GM19372 (cell line): Measurements from ENCODE around the gene LRP1B.

ENCODE experiments used
- ATAC-seq: cut with Tn5 transposase; IDR thresholded peaks from one replicate; pipeline ENCODE4 v1.9.1; 2021; ENCODE audit warnings: mild to moderate bottlenecking, low read depth, moderate library complexity; ENCODE audit not compliant: unreplicated experiment

Gene LRP1B

DNA sequence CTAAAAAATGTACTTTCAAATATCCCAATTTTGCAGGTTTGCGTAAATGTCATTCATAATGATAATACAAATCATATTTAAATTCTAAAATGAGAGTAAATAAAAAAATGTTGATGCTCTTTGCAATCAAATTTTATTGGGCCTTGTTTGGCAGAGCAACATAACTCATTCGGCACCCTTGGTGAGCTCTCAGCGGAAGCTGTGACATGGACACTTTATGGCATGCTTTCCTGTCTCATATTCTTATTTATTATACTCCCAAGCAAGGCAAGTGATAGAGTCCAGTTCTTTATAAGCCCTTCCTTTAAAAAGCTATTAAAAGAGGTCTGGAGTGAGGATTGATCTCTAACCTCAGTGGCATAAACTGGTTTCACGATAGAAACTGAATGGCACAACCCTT is 1857.4 kb downstream of the LRP1B start:
- ATAC-seq: no peak

DNA sequence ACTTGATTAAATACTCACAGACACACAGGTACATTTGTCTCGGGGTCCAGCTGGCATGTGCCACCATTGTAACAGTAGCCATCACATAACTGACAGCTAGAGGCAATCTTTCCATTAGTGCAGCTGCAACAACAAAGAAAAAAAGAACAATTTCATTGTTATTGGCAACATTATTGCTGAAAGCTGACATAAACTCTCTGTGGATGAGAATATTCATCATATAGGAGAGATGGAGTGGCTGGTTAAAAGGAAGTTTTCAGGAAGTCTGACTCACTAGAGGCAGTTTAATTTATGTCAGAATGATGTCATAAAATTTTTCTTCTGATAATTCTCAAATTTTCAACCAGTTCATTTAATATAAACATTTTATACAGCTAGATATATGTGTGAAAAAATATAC is 1860.6 kb downstream of the LRP1B start:
- no peak for ATAC-seq

- no peak for ATAC-seq
These were observed 1861.8 kb downstream of the LRP1B start for GRCh38 chr2:140269000-140269399.

- ATAC-seq: no peak
These were observed 1867.9 kb downstream of the LRP1B start for GRCh38 chr2:140262908-140263307.

DNA sequence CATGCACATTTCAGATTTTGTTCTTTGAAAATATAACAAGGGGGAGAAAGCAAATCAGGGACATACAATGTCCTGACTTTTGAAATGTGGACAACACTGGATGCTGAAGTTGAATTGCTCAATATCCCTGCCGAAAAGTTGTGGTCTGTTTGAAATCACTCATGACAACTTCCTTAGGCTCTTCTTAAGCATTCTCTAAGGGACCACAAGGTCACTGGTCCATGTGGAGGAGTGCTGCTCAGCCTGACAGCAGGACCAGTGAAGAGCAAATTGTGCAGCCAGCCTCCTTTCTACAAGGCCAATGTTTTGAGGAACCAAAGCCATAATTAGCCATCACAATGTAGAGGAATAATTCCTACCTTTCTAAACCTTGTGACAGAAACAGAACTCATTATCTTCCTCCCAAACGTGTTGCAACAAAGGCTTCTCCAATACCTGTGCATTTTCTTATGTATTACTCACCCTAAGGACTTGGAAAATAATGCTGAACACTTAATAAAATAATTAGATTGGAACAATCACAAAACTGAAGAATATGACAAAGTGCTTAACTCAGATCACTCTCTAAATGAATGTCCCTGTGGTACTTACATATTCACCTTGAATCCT is 1873.0 kb downstream of the LRP1B start:
- no peak for ATAC-seq

- ATAC-seq: no peak
These were observed 1874.7 kb downstream of the LRP1B start for GRCh38 chr2:140256080-140256479.

- ATAC-seq: no peak
These were observed 1881.0 kb downstream of the LRP1B start for GRCh38 chr2:140249821-140250220.

- no peak for ATAC-seq
These were observed 1882.2 kb downstream of the LRP1B start for GRCh38 chr2:140248623-140249022.

- no peak for ATAC-seq
These were observed 1883.2 kb downstream of the LRP1B start for GRCh38 chr2:140247451-140248195.

GRCh38 chr2:140246957-140247356 is 1883.9 kb downstream of the LRP1B start:
- ATAC-seq: no peak

DNA sequence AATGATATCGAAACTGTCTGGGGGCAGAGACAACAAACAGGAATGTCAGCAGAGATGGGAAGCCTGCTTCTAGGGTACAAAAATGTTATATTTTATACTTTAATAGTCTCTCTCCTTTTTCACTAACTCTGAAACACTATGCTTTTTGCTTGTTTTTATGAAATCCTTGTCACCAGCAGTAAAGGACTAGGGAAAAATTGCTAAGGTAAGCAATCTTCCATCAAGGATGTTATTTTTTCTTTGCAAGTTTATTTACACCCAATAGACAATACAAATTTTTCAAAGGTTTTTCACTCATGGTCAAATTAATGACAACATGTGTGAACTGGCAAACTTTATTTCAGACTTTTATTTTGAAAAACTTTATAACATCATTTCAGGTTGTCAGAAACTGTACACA is 1884.8 kb downstream of the LRP1B start:
- ATAC-seq: no peak

DNA sequence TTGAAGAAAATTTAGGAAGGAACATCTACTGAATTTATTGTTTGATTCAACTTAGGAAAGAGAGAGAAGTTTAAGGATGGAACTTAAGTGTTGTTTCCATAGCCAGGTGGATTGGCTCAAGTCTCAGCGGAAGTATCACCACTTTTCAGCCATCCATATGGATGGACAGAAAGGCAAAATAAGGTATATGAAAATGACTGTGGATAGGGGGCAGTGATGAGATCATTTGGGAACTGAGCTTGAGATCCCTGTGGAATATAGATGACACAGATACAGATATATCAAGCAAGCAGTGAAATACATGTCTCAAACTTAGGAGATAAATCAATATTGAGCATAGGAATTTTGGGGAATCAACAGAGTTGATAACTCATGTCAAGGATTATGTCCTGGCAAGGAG is 1887.9 kb downstream of the LRP1B start:
- no peak for ATAC-seq

- ATAC-seq: no peak
These were observed 1896.7 kb downstream of the LRP1B start for GRCh38 chr2:140234116-140234515.

GRCh38 chr2:140210963-140211362 is 1919.9 kb downstream of the LRP1B start:
- ATAC-seq: no peak

DNA sequence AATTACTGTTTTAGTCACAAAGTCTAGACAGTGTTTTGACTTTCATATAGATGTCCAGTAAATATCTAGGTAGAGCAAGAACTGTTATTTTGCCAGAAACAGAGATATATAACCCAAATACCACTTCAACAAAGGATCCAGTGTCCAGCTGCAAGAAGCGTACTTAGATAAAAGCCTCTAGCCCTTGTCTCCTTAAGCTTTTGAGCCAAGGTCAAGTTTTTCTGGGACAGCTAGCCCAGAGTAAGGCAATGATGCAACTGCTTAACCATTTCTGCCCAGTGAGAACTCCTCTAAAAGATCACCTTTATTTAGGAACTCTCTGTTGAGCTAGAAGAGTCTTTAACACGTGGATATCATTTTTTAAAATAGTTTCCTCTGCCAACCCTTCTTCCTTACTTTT is 1925.7 kb downstream of the LRP1B start:
- no peak for ATAC-seq

GRCh38 chr2:140203347-140203746 is 1927.5 kb downstream of the LRP1B start:
- no peak for ATAC-seq

- no peak for ATAC-seq
These were observed 1929.2 kb downstream of the LRP1B start for GRCh38 chr2:140201572-140201971.

- no peak for ATAC-seq
These were observed 1930.1 kb downstream of the LRP1B start for GRCh38 chr2:140200764-140201163.

DNA sequence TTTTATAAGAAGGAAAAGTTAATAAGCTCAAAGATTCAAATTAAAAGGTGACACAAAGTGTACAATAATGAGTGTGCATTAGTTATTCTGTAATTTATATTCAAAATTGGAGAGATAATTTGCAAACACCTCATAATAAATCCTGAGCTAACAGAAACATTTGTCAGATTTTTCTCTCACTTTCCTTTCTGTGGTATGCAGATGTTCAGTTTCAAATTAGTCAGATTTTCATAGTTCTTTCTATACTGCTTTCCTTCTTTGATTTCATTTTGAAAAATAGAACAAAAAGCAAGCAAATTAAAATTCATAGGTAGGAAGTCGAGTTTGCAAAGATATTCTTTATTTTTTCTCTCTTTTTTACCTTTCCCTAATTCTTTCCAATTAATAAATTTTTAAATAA is 1930.5 kb downstream of the LRP1B start:
- ATAC-seq: no peak

- no peak for ATAC-seq
These were observed 1931.5 kb downstream of the LRP1B start for GRCh38 chr2:140199312-140199711.

GRCh38 chr2:140187086-140187485 is 1943.7 kb downstream of the LRP1B start:
- ATAC-seq: no peak

DNA sequence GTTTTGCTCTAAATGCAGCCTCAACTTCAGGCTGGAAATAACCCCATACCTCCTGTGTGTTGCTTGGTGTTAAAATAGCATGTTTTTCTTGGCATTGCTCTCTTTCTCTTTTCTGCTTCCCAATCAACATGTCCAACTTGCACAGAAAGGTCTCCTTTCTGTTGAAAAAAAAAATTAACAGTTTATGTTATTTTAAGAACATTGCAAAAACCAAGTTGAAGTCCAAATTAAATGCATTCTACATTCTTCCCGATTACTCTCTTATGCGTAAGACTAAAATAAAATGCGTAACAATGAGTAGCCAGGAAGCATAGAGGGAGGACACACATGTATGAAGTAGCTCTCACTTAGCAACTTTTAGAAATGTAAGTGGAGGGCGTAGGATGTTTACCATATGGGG is 1944.5 kb downstream of the LRP1B start:
- no peak for ATAC-seq
